NOMO-1 treated with DMSO at 0.1 percent for 48 hours (cell line): ENCODE results near the gene AKT1S1.

Experiments used
- DNase-seq: peaks from one replicate; lab custom pipeline; 2025; ENCODE audit not compliant: unreplicated experiment; lab: John Stamatoyannopoulos, UW

The AKT1S1 gene

GRCh38 chr19:49855676-49856573 lies 21.2 kb downstream of the AKT1S1 start:
- DNase-seq: no peak

- DNase-seq: no peak
These were observed 21.9 kb downstream of the AKT1S1 start for GRCh38 chr19:49855277-49855675.

GRCh38 chr19:49854378-49855263 lies 22.5 kb downstream of the AKT1S1 start:
- no peak for DNase-seq

GRCh38 chr19:49853852-49854377 lies 23.2 kb downstream of the AKT1S1 start:
- no peak for DNase-seq

GRCh38 chr19:49852631-49853126 lies 24.5 kb downstream of the AKT1S1 start:
- no peak for DNase-seq

GRCh38 chr19:49851456-49852259 lies 25.5 kb downstream of the AKT1S1 start:
- no peak for DNase-seq

GRCh38 chr19:49850487-49851342 lies 26.4 kb downstream of the AKT1S1 start, which contains the start of gene PTOV1:
PTOV1 (plus strand) TSS chr19:49851159.
- DNase-seq: peak; percentile 86

- no peak for DNase-seq
These were observed 27.0 kb downstream of the AKT1S1 start for GRCh38 chr19:49850221-49850486.

- no peak for DNase-seq
These were observed 27.5 kb downstream of the AKT1S1 start for GRCh38 chr19:49849433-49850220.

- peak; percentile 37 for DNase-seq
These were observed 28.2 kb downstream of the AKT1S1 start for GRCh38 chr19:49848938-49849337.

- DNase-seq: peak; percentile 77
These were observed 29.1 kb downstream of the AKT1S1 start for GRCh38 chr19:49847731-49848696.

- no peak for DNase-seq
These were observed 30.7 kb downstream of the AKT1S1 start for GRCh38 chr19:49846408-49846807.

- DNase-seq: no peak
These were observed 31.7 kb downstream of the AKT1S1 start for GRCh38 chr19:49845414-49845813.

- peak; percentile 89 for DNase-seq
These were observed 32.7 kb downstream of the AKT1S1 start for GRCh38 chr19:49844138-49845095.

GRCh38 chr19:49843265-49843664 lies 33.9 kb downstream of the AKT1S1 start:
- peak; percentile 27 for DNase-seq

GRCh38 chr19:49840736-49841249 lies 36.4 kb downstream of the AKT1S1 start:
- no peak for DNase-seq
